Gastroesophageal sphincter (tissue), 4 donors: ENCODE results near the gene BACH2. TPM values are rescaled to one million over a fixed set of nuclear protein-coding genes. Genes with fewer than 3 reads are reported as not detected.
A peak's percentile ranks its signal among the peaks of the same experiment; 100 is the strongest.

Experiments used
- ATAC-seq: fragments of 150-250 bp; one replicate; pipeline ENCODE4 v1.9.1; 2016; ENCODE audit warnings: mild to moderate bottlenecking, moderate library complexity
- H3K27ac ChIP-seq, 4 donors: fragments of 200-600 bp; sonication (generic) in 3 of 4; 1 replicate in 3 of 4; 2 replicates in 1 of 4; pipeline ENCODE4 v1.5.1; 2016 to 2019
- H3K27me3 ChIP-seq: fragments of 200-600 bp; sonication (generic); one replicate; pipeline ENCODE4 v1.5.1; 2019
- H3K36me3 ChIP-seq, 2 donors: fragments of 200-600 bp; sonication (generic); one replicate each; pipeline ENCODE4 v1.5.1; 2019; ENCODE audit warnings: control low read depth in 1 of 2
- H3K4me1 ChIP-seq, 3 donors: fragments of 200-600 bp; sonication (generic); 1 replicate in 2 of 3; 2 replicates in 1 of 3; pipeline ENCODE4 v1.5.1; 2016 to 2019; ENCODE audit warnings: control low read depth in 2 of 3
- H3K4me3 ChIP-seq, 2 donors: fragments of 200-600 bp; sonication (generic); one replicate each; pipeline ENCODE4 v1.5.1; 2019; ENCODE audit warnings: mild to moderate bottlenecking in 1 of 2, moderate library complexity in 1 of 2
- H3K9me3 ChIP-seq, 3 donors: fragments of 200-600 bp; sonication (generic); one replicate each; pipeline ENCODE4 v1.5.1; 2017 to 2019; ENCODE audit warnings: control low read depth in 2 of 3
- EP300 ChIP-seq: sonication (generic); formaldehyde crosslinking; IDR thresholded peaks from one replicate; pipeline ENCODE4 v1.6.1; 2017; ENCODE audit warnings: antibody characterized with exemption, mild to moderate bottlenecking
- POLR2A ChIP-seq, 2 donors: fragments of 450-650 bp; IDR thresholded peaks; one replicate each; pipeline ENCODE4 v1.6.1; 2017; ENCODE audit warnings: antibody characterized with exemption in 2 of 2, mild to moderate bottlenecking in 2 of 2, moderate library complexity in 1 of 2
- POLR2AphosphoS5 ChIP-seq: sonication (generic); formaldehyde crosslinking; IDR thresholded peaks from one replicate; pipeline ENCODE4 v1.6.1; 2017; ENCODE audit warnings: antibody characterized with exemption
- WGBS, 2 donors: methylation state at CpG; one replicate each; pipeline ENCODE4 v1.1.5; 2018; ENCODE audit warnings: low coverage in 1 of 2; 5-methylcytosine and 5-hydroxymethylcytosine counted together
- total RNA-seq, 4 donors: library from RNA; depleted of rRNA; stranded (reverse); fragments of >200 nt; gene quantifications; one replicate each; pipeline ENCODE4 v1.1.0, GENCODE V29; 2016
- TF ChIP-seq, protein P1 (sequence below), 4 experiments: fragments of 200-600 bp in 2 of 4; fragments of 450-650 bp in 2 of 4; sonication (generic) in 1 of 4; IDR thresholded peaks; one replicate each; pipeline ENCODE4 v1.5.1; 2017 to 2019; ENCODE audit warnings: antibody characterized with exemption in 4 of 4, mild to moderate bottlenecking in 2 of 4, moderate library complexity in 2 of 4

Gene BACH2
- total RNA-seq, 4 donors from 2014 or later: 3.5 to 10.4 (median 3.9) TPM

DNA sequence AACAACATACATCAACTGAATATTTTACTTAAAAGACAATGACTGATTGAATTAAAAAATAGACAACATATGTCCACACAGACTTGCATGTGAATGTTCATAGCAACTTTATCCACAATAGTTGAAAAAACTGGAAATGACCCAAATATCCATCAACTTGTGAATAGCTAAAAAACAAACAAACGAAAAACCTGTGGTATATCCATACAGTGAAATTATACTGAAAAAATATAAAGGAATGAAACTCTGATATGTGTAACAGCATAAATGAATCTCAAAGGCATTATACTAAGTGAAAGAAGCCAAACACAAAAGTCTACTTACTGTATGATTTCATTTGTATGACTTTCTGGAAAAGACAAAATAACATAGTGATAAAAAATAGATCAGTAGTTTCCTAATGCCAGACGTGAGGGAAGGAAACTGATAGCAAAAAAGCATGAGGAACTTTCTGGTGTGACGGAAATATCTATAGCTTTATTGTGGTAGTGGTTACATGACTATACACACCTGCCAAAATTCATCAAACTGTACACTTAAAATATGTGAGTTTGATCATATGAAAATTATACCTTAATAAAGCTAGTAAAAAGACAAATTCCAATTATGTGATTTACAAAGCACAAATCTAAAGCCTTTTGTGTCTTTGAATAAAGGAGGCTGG is 123.2 kb downstream of the BACH2 start:
- Histone ChIP-seq H3K9me3 (no peaks in the 10 kb centered on the region), H3K4me3 (no peak overlapping the region), H3K36me3 (no peaks in the 10 kb centered on the region), H3K27me3 (no peaks in the 10 kb centered on the region), H3K27ac (no peak overlapping the region), H3K4me1 (peaks cover 0 to 25% (median 14%) of the 10 kb centered on the region in 3 donors)
- TF ChIP-seq, protein P1, sequence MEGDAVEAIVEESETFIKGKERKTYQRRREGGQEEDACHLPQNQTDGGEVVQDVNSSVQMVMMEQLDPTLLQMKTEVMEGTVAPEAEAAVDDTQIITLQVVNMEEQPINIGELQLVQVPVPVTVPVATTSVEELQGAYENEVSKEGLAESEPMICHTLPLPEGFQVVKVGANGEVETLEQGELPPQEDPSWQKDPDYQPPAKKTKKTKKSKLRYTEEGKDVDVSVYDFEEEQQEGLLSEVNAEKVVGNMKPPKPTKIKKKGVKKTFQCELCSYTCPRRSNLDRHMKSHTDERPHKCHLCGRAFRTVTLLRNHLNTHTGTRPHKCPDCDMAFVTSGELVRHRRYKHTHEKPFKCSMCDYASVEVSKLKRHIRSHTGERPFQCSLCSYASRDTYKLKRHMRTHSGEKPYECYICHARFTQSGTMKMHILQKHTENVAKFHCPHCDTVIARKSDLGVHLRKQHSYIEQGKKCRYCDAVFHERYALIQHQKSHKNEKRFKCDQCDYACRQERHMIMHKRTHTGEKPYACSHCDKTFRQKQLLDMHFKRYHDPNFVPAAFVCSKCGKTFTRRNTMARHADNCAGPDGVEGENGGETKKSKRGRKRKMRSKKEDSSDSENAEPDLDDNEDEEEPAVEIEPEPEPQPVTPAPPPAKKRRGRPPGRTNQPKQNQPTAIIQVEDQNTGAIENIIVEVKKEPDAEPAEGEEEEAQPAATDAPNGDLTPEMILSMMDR (IDR thresholded peaks at IDR 0.05): no peak
- TF ChIP-seq EP300 (no peak), POLR2AphosphoS5 (no peak), POLR2A (IDR thresholded peaks at IDR 0.05) (no peak)
- ATAC-seq: no peak
- 62 to 68% methylated on average over 3 of the region's 3 CpGs for whole genome bisulfite sequencing, 2 donors

DNA sequence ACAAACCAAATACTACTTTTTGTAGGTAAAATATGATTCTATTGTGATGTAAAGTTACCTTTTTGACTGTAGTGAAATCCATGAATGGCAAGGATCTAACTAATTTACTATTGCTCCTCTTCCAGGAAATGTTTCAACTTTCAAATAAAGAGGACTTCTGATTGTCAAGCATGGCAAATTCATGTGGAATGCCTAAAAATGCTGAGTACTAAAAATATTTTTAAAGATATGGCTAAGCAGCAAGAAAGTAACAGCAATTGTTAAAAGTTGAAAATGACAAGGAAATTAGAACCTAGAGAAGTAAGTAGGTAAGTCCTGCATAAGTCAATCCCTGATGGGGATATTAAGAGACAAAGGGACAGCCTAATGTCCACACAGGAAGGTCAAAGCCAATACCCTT is 126.0 kb downstream of the BACH2 start:
- peaks cover 0 to 18% (median 12%) of the 10 kb centered on the region in 3 donors for H3K4me1 ChIP-seq
- no peaks in the 10 kb centered on the region for H3K36me3 ChIP-seq
- no peak for TF ChIP-seq EP300
- TF ChIP-seq POLR2A (IDR thresholded peaks at IDR 0.05): no peak
- TF ChIP-seq POLR2AphosphoS5: no peak
- TF ChIP-seq, protein P1 (IDR thresholded peaks at IDR 0.05): no peak
- no peaks in the 10 kb centered on the region for H3K27me3 ChIP-seq
- H3K9me3 ChIP-seq: no peaks in the 10 kb centered on the region
- no peak overlapping the region for H3K27ac ChIP-seq
- H3K4me3 ChIP-seq: no peak overlapping the region
- no peak for ATAC-seq

DNA sequence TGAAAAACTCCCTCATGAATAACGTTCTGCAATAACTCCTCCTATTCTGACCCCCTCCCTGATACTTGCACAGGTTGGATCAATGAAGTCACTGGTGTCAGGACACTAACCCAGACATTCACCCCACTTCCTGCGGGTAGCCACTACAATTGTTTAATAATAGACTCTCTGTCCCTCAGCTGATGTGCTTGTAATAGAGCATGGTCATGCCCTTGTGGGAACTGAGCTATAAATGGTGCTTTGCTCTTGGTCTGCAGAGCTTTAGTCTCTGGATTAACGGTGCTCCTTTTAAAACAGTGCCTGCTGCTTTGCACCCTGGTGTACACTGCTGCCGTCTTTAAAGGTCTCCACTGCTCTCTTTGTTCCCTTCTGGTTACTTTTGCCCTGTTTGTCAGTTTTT is 127.3 kb downstream of the BACH2 start:
- WGBS, 2 donors: 10 to 27% methylated on average over 4 of the region's 4 CpGs
- no peak for ATAC-seq
- H3K36me3 ChIP-seq: no peaks in the 10 kb centered on the region
- H3K27me3 ChIP-seq: no peaks in the 10 kb centered on the region
- no peak overlapping the region for H3K4me3 ChIP-seq
- H3K27ac ChIP-seq: no peak overlapping the region
- H3K9me3 ChIP-seq: no peaks in the 10 kb centered on the region
- TF ChIP-seq POLR2AphosphoS5 (no peak), EP300 (no peak), POLR2A (IDR thresholded peaks at IDR 0.05) (no peak)
- TF ChIP-seq, protein P1 (IDR thresholded peaks at IDR 0.05): no peak
- H3K4me1 ChIP-seq: peaks cover 0 to 18% (median 12%) of the 10 kb centered on the region in 3 donors

DNA sequence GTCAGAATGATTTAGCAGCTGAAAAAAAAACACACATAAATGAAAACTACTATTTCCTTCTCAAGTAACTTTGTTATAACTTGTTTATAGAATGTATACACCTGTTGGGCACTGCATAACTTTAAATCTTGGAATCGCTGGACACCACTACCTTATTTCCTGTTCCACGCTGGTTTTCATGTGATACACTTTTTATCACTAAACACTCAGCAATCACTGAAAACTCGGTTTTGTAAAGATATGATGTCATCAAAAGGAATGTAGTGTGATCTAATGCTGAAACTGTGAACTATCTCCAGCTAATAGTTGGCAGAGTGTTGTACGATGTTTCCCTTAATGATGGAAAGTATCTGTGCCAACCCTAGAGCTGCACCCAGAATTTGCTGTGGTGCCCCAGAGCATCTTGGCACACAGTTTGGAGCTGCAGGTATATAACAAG is 127.9 kb downstream of the BACH2 start:
- 18 to 39% methylated on average over 4 of the region's 4 CpGs for WGBS, 2 donors
- H3K9me3 ChIP-seq: no peaks in the 10 kb centered on the region
- no peak overlapping the region for H3K27ac ChIP-seq
- H3K27me3 ChIP-seq: no peaks in the 10 kb centered on the region
- H3K36me3 ChIP-seq: no peaks in the 10 kb centered on the region
- no peak overlapping the region for H3K4me3 ChIP-seq
- peaks cover 0 to 18% (median 12%) of the 10 kb centered on the region in 3 donors for H3K4me1 ChIP-seq
- peak; percentile 63 for ATAC-seq
- no peak for TF ChIP-seq EP300
- TF ChIP-seq, protein P1 (IDR thresholded peaks at IDR 0.05): no peak
- TF ChIP-seq POLR2A (IDR thresholded peaks at IDR 0.05): no peak
- no peak for TF ChIP-seq POLR2AphosphoS5
